HG02610 (cell line): Measurements from ENCODE around the gene DGAT2.
A peak's percentile ranks its signal among the peaks of the same experiment; 100 is the strongest.

Experiments used
- ATAC-seq: cut with Tn5 transposase; IDR thresholded peaks from one replicate; pipeline ENCODE4 v1.9.1; 2021; ENCODE audit warnings: mild to moderate bottlenecking, moderate library complexity; ENCODE audit not compliant: unreplicated experiment

The DGAT2 gene

GRCh38 chr11:75797792-75798191 is 29.2 kb downstream of the DGAT2 start:
- ATAC-seq, result no peak

- ATAC-seq, result no peak
These were observed 31.6 kb downstream of the DGAT2 start for GRCh38 chr11:75800136-75800675.

- no peak for ATAC-seq
These were observed 32.3 kb downstream of the DGAT2 start for GRCh38 chr11:75800728-75801361.

GRCh38 chr11:75801362-75802020 is 32.9 kb downstream of the DGAT2 start:
- no peak for ATAC-seq

- no peak for ATAC-seq
These were observed 33.7 kb downstream of the DGAT2 start for GRCh38 chr11:75802021-75802912.

- ATAC-seq, result peak; percentile 82
These were observed 34.6 kb downstream of the DGAT2 start for GRCh38 chr11:75802913-75803820.

- no peak for ATAC-seq
These were observed 40.5 kb downstream of the DGAT2 start for GRCh38 chr11:75809111-75809510.

- ATAC-seq, result no peak
These were observed 41.4 kb downstream of the DGAT2 start for GRCh38 chr11:75809991-75810390.

GRCh38 chr11:75810637-75811390 is 42.2 kb downstream of the DGAT2 start:
- ATAC-seq, result peak; percentile 23

- no peak for ATAC-seq
These were observed 42.9 kb downstream of the DGAT2 start for GRCh38 chr11:75811485-75811884.

GRCh38 chr11:75812542-75813040 is 44.0 kb downstream of the DGAT2 start:
- no peak for ATAC-seq

- no peak for ATAC-seq
These were observed 44.5 kb downstream of the DGAT2 start for GRCh38 chr11:75813124-75813523.

GRCh38 chr11:75813622-75814039 is 45.1 kb downstream of the DGAT2 start:
- no peak for ATAC-seq

GRCh38 chr11:75814363-75814676 is 45.7 kb downstream of the DGAT2 start:
- peak; percentile 22 for ATAC-seq

GRCh38 chr11:75814677-75815344 is 46.2 kb downstream of the DGAT2 start, which contains the start of gene UVRAG:
Gene UVRAG, plus strand, starts transcription at chr11:75815210. Its CDS starts 198 bp downstream, at chr11:75815408.
- peak; percentile 73 for ATAC-seq

GRCh38 chr11:75815345-75816168 is 47.0 kb downstream of the DGAT2 start:
- ATAC-seq, result peak; percentile 13

GRCh38 chr11:75816561-75817239 is 48.1 kb downstream of the DGAT2 start:
- no peak for ATAC-seq
